Measurements from ENCODE around the gene KIAA0040.
"Not testable (repeated sequence)": the region's sequence is repeated elsewhere in the genome, so short reads cannot be mapped to it uniquely, and the experiment has no call there.

Gene KIAA0040

GRCh38 chr1:175133673-175134435 lies 58.7 kb downstream of the KIAA0040 start:
- no peak for DNase-seq

- DNase-seq, result no peak
Measured at GRCh38 chr1:175132436-175132835, 60.1 kb downstream of the KIAA0040 start.

DNA sequence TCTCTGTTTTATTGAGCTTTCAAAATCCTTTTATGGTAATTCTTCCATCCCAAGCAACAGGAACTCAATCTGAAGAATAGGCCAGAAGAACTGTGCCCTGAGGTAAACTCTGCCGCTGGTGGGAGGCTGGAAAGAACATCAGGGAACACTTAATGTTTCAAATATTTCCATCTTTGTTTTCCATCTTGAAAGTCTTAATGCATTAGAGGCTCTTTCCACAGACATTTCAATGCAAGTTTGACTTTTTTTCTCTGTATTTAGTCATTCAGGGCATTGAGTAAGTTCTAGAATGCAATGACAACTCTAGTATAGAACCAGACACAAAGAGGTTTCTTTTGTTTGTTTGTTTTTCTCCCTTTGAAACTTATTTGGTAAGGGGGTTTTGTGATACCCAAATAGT lies 61.5 kb downstream of the KIAA0040 start:
- no peak for DNase-seq

DNA sequence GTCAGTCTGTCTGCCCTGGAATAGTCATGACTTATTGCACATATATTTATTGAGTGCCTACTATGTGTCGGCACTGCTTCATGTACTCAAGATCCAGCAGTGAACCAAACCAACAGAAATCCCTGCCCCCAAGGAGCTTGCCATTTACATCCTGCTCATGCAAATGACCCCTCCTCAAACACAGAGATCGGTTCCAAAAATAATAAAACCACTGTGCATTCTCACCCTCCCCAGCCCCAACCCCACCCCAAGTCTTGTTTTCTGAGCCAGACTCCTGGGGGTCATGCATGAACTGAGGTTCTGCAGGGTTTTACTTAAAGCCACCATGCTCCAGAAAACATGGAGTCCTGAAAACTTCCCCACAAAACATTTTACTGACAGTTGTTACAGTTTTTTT lies 61.9 kb downstream of the KIAA0040 start:
- DNase-seq, result no peak

GRCh38 chr1:175129997-175130648 lies 62.5 kb downstream of the KIAA0040 start:
- no peak for DNase-seq

- no peak for DNase-seq
Measured at GRCh38 chr1:175129644-175129996, 63.0 kb downstream of the KIAA0040 start.

DNA sequence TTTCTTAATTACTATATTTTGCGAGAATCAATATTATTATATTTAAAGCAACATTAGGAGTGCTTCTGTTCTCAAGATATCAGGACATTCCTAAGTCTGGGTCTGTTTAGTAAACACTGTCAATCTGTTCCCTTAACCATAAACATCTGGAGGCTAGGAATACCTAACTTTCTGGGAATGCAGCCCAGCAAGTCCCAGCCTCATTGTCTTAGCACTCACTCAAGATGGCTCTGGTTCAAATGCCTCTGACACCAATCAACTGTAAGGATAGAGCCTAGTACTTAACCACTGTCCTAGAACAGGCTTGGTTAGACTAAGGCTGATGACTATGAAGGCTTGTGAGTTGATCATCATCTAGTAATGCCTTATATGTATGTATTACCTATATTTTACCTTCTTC lies 63.4 kb downstream of the KIAA0040 start:
- no peak for DNase-seq

- DNase-seq, result no peak
Measured at GRCh38 chr1:175128523-175128922, 64.1 kb downstream of the KIAA0040 start.

DNA sequence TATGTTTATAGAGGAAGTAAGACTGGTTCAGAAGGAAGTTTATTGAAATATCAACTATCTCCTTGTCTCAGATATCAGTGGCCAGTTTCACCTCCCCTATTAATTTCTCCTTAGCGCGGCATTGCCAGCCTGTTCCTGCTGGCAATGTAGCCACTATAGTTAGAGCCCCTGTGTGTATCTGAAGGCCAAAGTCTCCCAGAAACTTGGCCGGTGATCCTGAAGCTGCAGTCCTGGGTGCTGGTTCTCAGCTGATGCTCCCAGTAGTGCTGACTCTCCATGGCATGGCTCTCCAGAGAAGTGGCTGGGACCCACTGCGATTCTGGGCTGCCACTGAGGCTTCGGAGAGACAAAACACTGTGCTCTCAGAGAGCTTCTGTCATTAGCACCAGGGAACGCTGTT lies 65.0 kb downstream of the KIAA0040 start:
- no peak for DNase-seq

- DNase-seq, result no peak
Measured at GRCh38 chr1:175126347-175126746, 66.2 kb downstream of the KIAA0040 start.

GRCh38 chr1:175124861-175125260 lies 67.7 kb downstream of the KIAA0040 start:
- no peak for DNase-seq

DNA sequence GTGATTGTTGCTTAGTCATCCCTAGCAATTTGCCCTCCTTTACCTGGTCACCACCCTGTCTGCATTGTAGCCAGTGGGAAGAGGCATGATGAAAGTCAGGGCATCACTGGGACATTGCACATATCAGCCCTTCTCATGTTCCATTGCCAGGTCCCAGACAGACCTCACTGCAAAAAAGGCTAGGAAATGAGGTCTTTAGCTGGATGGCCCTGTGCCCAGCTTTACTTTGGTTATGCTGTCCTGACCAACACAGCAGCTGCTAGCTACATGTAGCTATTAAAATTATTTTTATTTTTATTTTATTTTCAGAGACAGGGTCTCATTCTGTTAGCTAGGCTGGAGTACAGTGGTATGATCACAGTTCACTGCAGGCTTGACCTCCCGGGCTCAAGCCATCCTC lies 72.1 kb downstream of the KIAA0040 start:
- no peak for DNase-seq

DNA sequence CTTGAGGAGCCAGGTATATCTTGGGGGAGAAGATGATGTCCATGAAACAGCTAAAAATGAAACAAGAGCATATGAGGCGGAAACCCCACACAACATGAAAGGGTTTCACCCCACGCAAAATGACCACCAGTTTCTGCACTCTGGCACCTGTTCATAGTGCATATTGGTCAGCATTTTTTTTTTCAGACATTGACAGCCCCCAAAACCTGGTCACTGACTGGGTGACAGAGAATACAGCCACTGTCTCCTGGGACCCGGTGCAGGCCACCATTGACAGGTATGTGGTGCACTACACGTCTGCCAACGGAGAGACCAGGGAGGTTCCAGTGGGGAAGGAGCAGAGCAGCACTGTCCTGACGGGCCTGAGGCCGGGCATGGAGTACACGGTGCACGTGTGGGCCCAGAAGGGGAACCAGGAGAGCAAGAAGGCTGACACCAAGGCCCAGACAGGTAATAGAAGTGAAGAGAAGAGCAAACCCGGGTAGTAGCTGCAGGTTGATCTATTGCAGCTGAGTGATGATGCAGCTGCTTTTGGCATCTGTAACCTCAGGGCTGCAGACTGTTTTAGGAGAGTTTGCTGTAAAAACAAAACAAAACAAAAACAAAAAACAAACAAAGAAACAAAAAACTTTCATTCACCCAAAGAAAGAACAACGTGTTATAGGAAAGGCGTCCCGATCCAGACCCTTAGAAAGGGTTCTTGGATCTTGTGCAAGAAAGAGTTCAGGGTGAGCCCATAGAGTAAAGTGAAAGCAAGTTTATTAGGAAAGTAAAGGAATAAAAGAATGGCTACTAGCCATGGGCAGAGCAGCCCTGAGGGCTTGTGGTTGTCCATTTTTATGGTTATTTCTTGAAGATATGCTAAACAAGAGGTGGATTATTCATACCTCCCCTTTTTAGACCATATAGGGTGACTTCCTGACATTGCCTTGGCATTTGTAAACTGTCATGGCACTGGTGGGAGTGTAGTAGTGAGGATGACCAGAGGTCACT lies 73.9 kb downstream of the KIAA0040 start:
- no peak for DNase-seq

- no peak for DNase-seq
Measured at GRCh38 chr1:175116903-175117302, 75.7 kb downstream of the KIAA0040 start.

DNA sequence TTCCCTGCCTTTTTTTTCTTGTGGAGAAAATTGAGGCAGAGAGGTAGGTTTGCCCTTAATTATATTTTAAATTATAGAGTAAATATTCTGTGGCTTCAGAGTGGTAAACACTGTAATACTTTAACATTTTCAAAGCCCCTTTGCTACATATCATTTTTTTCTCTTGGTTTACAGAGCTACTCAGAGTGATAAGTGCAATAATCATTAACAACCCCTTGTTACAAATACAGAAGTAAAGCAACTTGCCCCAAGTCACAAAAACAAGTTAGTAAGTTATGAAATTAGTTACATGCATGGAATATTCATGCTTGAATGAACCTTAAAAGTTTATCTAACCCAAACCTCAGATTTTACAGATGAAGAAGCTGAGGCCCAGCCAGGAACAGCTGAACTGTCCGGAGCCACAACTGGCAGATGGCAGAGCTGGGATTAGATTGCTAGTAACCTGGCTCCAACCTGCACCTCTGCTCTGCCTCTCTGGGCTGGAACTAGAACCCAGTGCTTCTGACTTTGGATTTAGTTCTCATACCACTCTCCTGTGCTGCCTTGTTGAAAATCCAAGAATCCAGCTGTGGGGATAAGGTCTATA lies 76.3 kb downstream of the KIAA0040 start:
- no peak for DNase-seq

- DNase-seq, result no peak
Measured at GRCh38 chr1:175114996-175115395, 77.6 kb downstream of the KIAA0040 start.

DNA sequence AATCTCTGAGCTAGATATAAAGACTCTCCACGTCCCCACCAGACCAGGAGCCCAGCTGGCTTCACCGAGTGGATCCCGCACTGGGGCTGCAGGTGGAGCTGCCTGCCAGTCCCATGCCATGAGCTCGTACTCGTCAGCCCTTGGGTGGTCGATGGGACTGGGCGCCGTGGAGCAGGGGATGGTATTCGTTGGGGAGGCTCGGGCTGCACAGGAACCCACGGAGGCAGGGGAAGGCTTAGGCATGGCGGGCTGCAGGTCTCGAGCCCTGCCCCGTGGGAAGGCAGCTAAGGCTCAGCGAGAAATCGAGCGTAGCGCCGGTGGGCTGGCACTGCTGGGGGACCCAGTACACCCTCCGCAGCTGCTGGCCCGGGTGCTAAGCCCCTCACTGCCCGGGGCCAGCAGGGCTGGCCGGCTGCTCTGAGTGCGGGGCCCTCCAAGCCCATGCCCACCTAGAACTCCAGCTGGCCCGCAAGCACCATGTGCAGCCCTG lies 84.2 kb downstream of the KIAA0040 start:
- not testable (repeated sequence) for DNase-seq

Measured in activated gamma-delta T cell (primary cell).